HUES6 (cell line): ENCODE data around the gene NOS1.

ENCODE experiments used
- H3K27ac ChIP-seq: 2 replicates; pipeline ENCODE4 v1.7.0; 2013; ENCODE audit warnings: low read depth, mild to moderate bottlenecking, low read length, inconsistent platforms
- H3K27me3 ChIP-seq: 2 replicates; pipeline ENCODE4 v1.6.1; 2013; ENCODE audit warnings: low read length; ENCODE audit not compliant: control insufficient read depth, insufficient read depth
- H3K36me3 ChIP-seq: 2 replicates; pipeline ENCODE4 v1.6.1; 2013; ENCODE audit warnings: low read length; ENCODE audit not compliant: control insufficient read depth, insufficient read depth
- H3K4me1 ChIP-seq: 2 replicates; pipeline ENCODE4 v1.6.1; 2013; ENCODE audit warnings: low read length; ENCODE audit not compliant: control insufficient read depth, insufficient read depth
- H3K4me3 ChIP-seq: 2 replicates; pipeline ENCODE4 v1.5.1; 2013; ENCODE audit warnings: low read depth, low read length
- H3K9ac ChIP-seq: one replicate; pipeline ENCODE4 v1.6.1; 2013; ENCODE audit warnings: mild to moderate bottlenecking, low read length
- H3K9me3 ChIP-seq: 2 replicates; pipeline ENCODE4 v1.6.1; 2013; ENCODE audit warnings: low read depth, low read length; ENCODE audit not compliant: control insufficient read depth, insufficient read depth

The NOS1 gene

GRCh38 chr12:117350140-117350539 lies 11.3 kb downstream of the NOS1 start:
- Histone ChIP-seq H3K27me3 (peaks cover 11% of the 10 kb centered on the region; the same call in 1 of the 2 replicates), H3K4me1 (peaks cover 8% of the 10 kb centered on the region; the same call in 1 of the 2 replicates), H3K9ac (no peak overlapping the region)

GRCh38 chr12:117347588-117347987 lies 13.8 kb downstream of the NOS1 start:
- no peaks in the 10 kb centered on the region for H3K36me3 ChIP-seq
- peaks cover 8% of the 10 kb centered on the region; the same call in 1 of the 2 replicates for H3K4me1 ChIP-seq
- H3K9ac ChIP-seq = no peak overlapping the region
- H3K27me3 ChIP-seq = no peaks in the 10 kb centered on the region; the same call in 1 of the 2 replicates
- H3K4me3 ChIP-seq = no peak overlapping the region
- no peak overlapping the region for H3K27ac ChIP-seq
- H3K9me3 ChIP-seq = no peaks in the 10 kb centered on the region

More at GRCh38 chr12:117350140-117350539, 11.3 kb downstream of the NOS1 start:
- no peaks in the 10 kb centered on the region for H3K9me3 ChIP-seq
- H3K4me3 ChIP-seq = no peak overlapping the region
- no peak overlapping the region for H3K27ac ChIP-seq
- no peaks in the 10 kb centered on the region for H3K36me3 ChIP-seq

GRCh38 chr12:117344716-117345115 lies 16.7 kb downstream of the NOS1 start:
- Histone ChIP-seq H3K27me3 (no peaks in the 10 kb centered on the region), H3K27ac (no peak overlapping the region), H3K9ac (no peak overlapping the region), H3K4me3 (no peak overlapping the region), H3K36me3 (no peaks in the 10 kb centered on the region), H3K4me1 (peaks cover 4% of the 10 kb centered on the region; the same call in 1 of the 2 replicates), H3K9me3 (no peaks in the 10 kb centered on the region)

- H3K27me3 ChIP-seq = no peaks in the 10 kb centered on the region
- no peaks in the 10 kb centered on the region for H3K36me3 ChIP-seq
- peaks cover 8% of the 10 kb centered on the region for H3K4me1 ChIP-seq
- no peak overlapping the region for H3K9ac ChIP-seq
- H3K4me3 ChIP-seq = no peak overlapping the region
- H3K9me3 ChIP-seq = no peaks in the 10 kb centered on the region
- H3K27ac ChIP-seq = no peak overlapping the region
These were observed 17.6 kb downstream of the NOS1 start for GRCh38 chr12:117343849-117344248.

GRCh38 chr12:117343296-117343695 lies 18.1 kb downstream of the NOS1 start:
- Histone ChIP-seq H3K4me3 (no peak overlapping the region), H3K36me3 (no peaks in the 10 kb centered on the region), H3K4me1 (peaks cover 10% of the 10 kb centered on the region), H3K9me3 (no peaks in the 10 kb centered on the region), H3K27ac (no peak overlapping the region), H3K9ac (no peak overlapping the region), H3K27me3 (no peaks in the 10 kb centered on the region)

- no peak overlapping the region for H3K4me3 ChIP-seq
- peaks cover 10% of the 10 kb centered on the region for H3K4me1 ChIP-seq
- no peaks in the 10 kb centered on the region for H3K27me3 ChIP-seq
- no peak overlapping the region for H3K27ac ChIP-seq
- H3K9ac ChIP-seq = no peak overlapping the region
- H3K36me3 ChIP-seq = no peaks in the 10 kb centered on the region
- H3K9me3 ChIP-seq = no peaks in the 10 kb centered on the region
These were observed 18.7 kb downstream of the NOS1 start for GRCh38 chr12:117342682-117343081.

GRCh38 chr12:117342247-117342646 lies 19.2 kb downstream of the NOS1 start:
- Histone ChIP-seq H3K9me3 (no peaks in the 10 kb centered on the region), H3K27ac (no peak overlapping the region), H3K4me3 (no peak overlapping the region), H3K9ac (no peak overlapping the region), H3K36me3 (no peaks in the 10 kb centered on the region), H3K4me1 (peaks cover 6% of the 10 kb centered on the region), H3K27me3 (no peaks in the 10 kb centered on the region)

- no peak overlapping the region for H3K4me3 ChIP-seq
- H3K9me3 ChIP-seq = no peaks in the 10 kb centered on the region
- H3K9ac ChIP-seq = no peak overlapping the region
- no peaks in the 10 kb centered on the region for H3K36me3 ChIP-seq
- H3K4me1 ChIP-seq = peaks cover 6% of the 10 kb centered on the region
- H3K27ac ChIP-seq = no peak overlapping the region
- no peaks in the 10 kb centered on the region for H3K27me3 ChIP-seq
These were observed 22.3 kb downstream of the NOS1 start for GRCh38 chr12:117339104-117339503.

GRCh38 chr12:117334855-117335587 lies 26.4 kb downstream of the NOS1 start:
- no peak overlapping the region for H3K27ac ChIP-seq
- no peak overlapping the region for H3K9ac ChIP-seq
- no peak overlapping the region for H3K4me3 ChIP-seq
- H3K9me3 ChIP-seq = no peaks in the 10 kb centered on the region
- peaks cover 6% of the 10 kb centered on the region for H3K4me1 ChIP-seq
- H3K36me3 ChIP-seq = no peaks in the 10 kb centered on the region
- no peaks in the 10 kb centered on the region for H3K27me3 ChIP-seq

- no peaks in the 10 kb centered on the region for H3K36me3 ChIP-seq
- no peak overlapping the region for H3K4me3 ChIP-seq
- H3K4me1 ChIP-seq = peaks cover 4% of the 10 kb centered on the region
- H3K27ac ChIP-seq = no peak overlapping the region
- no peaks in the 10 kb centered on the region for H3K9me3 ChIP-seq
- H3K27me3 ChIP-seq = no peaks in the 10 kb centered on the region
- H3K9ac ChIP-seq = no peak overlapping the region
These were observed 27.4 kb downstream of the NOS1 start for GRCh38 chr12:117334051-117334450.

GRCh38 chr12:117333331-117333881 lies 28.0 kb downstream of the NOS1 start:
- Histone ChIP-seq H3K27ac (no peak overlapping the region), H3K4me3 (no peak overlapping the region), H3K9me3 (no peaks in the 10 kb centered on the region), H3K27me3 (no peaks in the 10 kb centered on the region), H3K4me1 (no peaks in the 10 kb centered on the region), H3K9ac (no peak overlapping the region), H3K36me3 (no peaks in the 10 kb centered on the region)
